ENCODE results near the gene CD93. TPM values are rescaled to one million over a fixed set of nuclear protein-coding genes. Genes with fewer than 3 reads are reported as not detected.

CD93 gene
- total RNA-seq, 2 donors from 2014 or later = 14.2 to 19.2 TPM

- H3K9me3 ChIP-seq = no peaks in the 10 kb centered on the region
- no peak for ATAC-seq
- no peak overlapping the region for H3K4me3 ChIP-seq
- no peaks in the 10 kb centered on the region for H3K36me3 ChIP-seq (replicated peaks in 1 of 2; ENCODE audit: insufficient read depth in 1 of 2, low read depth in 2 of 2)
- H3K4me1 ChIP-seq = no peaks in the 10 kb centered on the region
- 69 to 74% methylated on average over 11 of the region's 11 CpGs for WGBS, 2 donors
- H3K27ac ChIP-seq = peak overlapping the region in 1 of 4 donors; percentile 52
- intact Hi-C loops (cut with DNase I) = no loop called here
- no peaks in the 10 kb centered on the region for H3K27me3 ChIP-seq
- no peak for DNase-seq
- TF ChIP-seq CTCF (IDR thresholded peaks at IDR 0.05) = no peak
These were observed 17.3 kb upstream of the CD93 start for GRCh38 chr20:23103284-23104018.

- intact Hi-C loops (cut with DNase I) = no loop called here
- H3K4me1 ChIP-seq = no peaks in the 10 kb centered on the region
- no peaks in the 10 kb centered on the region for H3K27me3 ChIP-seq
- no peak for TF ChIP-seq CTCF (IDR thresholded peaks at IDR 0.05)
- no peak for TF ChIP-seq POLR2A (IDR thresholded peaks at IDR 0.05)
- 81 to 83% methylated on average over 5 of the region's 5 CpGs for WGBS, 2 donors
- DNase-seq = no peak
- ATAC-seq = no peak
- H3K4me3 ChIP-seq = no peak overlapping the region
- H3K27ac ChIP-seq = no peak overlapping the region
- no peaks in the 10 kb centered on the region for H3K9me3 ChIP-seq
- H3K36me3 ChIP-seq (replicated peaks in 1 of 2; ENCODE audit: insufficient read depth in 1 of 2, low read depth in 2 of 2) = no peaks in the 10 kb centered on the region
These were observed 15.7 kb upstream of the CD93 start for GRCh38 chr20:23101696-23102406.

- Histone ChIP-seq H3K36me3 (replicated peaks in 1 of 2; ENCODE audit: insufficient read depth in 1 of 2, low read depth in 2 of 2) (no peaks in the 10 kb centered on the region), H3K9me3 (no peaks in the 10 kb centered on the region), H3K4me1 (no peaks in the 10 kb centered on the region), H3K4me3 (no peak overlapping the region), H3K27ac (no peak overlapping the region), H3K27me3 (no peaks in the 10 kb centered on the region)
- DNase-seq (no peak), ATAC-seq (no peak)
- intact Hi-C loops (cut with DNase I) = no loop called here
- TF ChIP-seq POLR2A (IDR thresholded peaks at IDR 0.05) (no peak), CTCF (IDR thresholded peaks at IDR 0.05) (no peak)
These were observed 14.6 kb upstream of the CD93 start for GRCh38 chr20:23100720-23101107.

GRCh38 chr20:23099791-23100719 is 13.9 kb upstream of the CD93 start:
- TF ChIP-seq POLR2A (IDR thresholded peaks at IDR 0.05) (no peak), CTCF (IDR thresholded peaks at IDR 0.05) (no peak)
- DNase-seq = no peak

More at GRCh38 chr20:23099791-23100719, 13.9 kb upstream of the CD93 start:
- Histone ChIP-seq H3K27ac (no peak overlapping the region), H3K4me3 (no peak overlapping the region), H3K27me3 (no peaks in the 10 kb centered on the region), H3K9me3 (no peaks in the 10 kb centered on the region), H3K36me3 (replicated peaks in 1 of 2; ENCODE audit: insufficient read depth in 1 of 2, low read depth in 2 of 2) (no peaks in the 10 kb centered on the region), H3K4me1 (no peaks in the 10 kb centered on the region)
- WGBS, 2 donors = 58 to 65% methylated on average over 12 to 13 of the region's 13 CpGs
- intact Hi-C loops (cut with DNase I) = no loop called here
- no peak for ATAC-seq
